GM18511 (cell line): ENCODE data around the gene DES.
"Not testable (repeated sequence)": the region's sequence is repeated elsewhere in the genome, so short reads cannot be mapped to it uniquely, and the experiment has no call there.

Source experiments
- ATAC-seq: cut with Tn5 transposase; IDR thresholded peaks from one replicate; pipeline ENCODE4 v1.9.1; 2021; ENCODE audit warnings: mild to moderate bottlenecking, moderate library complexity; ENCODE audit not compliant: unreplicated experiment

DES gene

DNA sequence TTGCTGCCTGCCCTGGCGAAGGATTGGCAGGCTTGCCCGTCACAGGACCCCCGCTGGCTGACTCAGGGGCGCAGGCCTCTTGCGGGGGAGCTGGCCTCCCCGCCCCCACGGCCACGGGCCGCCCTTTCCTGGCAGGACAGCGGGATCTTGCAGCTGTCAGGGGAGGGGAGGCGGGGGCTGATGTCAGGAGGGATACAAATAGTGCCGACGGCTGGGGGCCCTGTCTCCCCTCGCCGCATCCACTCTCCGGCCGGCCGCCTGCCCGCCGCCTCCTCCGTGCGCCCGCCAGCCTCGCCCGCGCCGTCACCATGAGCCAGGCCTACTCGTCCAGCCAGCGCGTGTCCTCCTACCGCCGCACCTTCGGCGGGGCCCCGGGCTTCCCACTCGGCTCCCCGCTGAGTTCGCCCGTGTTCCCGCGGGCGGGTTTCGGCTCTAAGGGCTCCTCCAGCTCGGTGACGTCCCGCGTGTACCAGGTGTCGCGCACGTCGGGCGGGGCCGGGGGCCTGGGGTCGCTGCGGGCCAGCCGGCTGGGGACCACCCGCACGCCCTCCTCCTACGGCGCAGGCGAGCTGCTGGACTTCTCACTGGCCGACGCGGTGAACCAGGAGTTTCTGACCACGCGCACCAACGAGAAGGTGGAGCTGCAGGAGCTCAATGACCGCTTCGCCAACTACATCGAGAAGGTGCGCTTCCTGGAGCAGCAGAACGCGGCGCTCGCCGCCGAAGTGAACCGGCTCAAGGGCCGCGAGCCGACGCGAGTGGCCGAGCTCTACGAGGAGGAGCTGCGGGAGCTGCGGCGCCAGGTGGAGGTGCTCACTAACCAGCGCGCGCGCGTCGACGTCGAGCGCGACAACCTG, at the start of gene DES:
Gene DES (plus strand): TSS at position 223 of the 857 bp plus-strand sequence. CDS start 86 bp downstream, at position 309.
- ATAC-seq = no peak

DNA sequence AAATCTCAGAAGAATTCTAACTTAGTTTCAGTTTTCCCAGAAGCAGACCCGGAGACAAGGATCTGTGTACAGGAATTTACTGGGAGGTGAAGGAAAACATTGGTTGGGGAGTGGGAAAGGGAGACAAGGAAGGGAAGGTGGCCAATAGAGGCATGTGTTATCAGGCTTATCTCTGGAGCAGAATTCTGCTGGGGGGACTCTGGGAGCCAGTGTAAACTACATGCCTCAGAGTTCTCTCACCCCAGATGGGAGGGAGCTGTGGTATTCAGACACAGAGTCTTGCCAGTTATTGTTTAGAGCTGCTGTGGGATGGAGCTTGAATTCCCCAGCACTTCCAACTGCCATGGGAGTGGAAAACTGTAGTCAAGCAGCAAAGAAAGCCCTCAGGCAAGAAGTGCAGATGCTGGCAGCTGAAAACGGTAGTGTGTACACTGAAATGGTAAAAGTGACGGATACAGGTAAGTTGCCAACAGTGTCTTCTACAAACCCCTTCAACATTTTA, 49.4 kb upstream of the DES start:
- no peak for ATAC-seq

DNA sequence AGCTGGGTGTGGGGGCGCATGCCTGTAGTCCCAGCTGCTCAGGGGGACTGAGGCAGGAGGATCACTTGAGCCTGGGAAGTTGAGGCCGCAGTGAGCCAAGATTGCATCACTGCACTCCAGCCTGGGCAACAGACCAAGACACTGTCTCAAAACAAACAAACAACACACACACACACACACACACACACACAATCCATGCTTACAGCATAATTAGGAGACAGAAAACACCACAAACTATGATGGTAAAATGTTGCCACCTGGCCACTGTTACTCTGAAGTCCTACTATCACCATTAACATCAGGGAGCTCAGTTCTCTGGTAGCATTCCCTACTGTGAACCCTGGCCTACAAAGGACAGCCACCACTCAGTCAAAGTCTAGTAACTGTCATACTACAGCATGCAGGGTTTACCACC, 48.7 kb upstream of the DES start:
- no peak for ATAC-seq

DNA sequence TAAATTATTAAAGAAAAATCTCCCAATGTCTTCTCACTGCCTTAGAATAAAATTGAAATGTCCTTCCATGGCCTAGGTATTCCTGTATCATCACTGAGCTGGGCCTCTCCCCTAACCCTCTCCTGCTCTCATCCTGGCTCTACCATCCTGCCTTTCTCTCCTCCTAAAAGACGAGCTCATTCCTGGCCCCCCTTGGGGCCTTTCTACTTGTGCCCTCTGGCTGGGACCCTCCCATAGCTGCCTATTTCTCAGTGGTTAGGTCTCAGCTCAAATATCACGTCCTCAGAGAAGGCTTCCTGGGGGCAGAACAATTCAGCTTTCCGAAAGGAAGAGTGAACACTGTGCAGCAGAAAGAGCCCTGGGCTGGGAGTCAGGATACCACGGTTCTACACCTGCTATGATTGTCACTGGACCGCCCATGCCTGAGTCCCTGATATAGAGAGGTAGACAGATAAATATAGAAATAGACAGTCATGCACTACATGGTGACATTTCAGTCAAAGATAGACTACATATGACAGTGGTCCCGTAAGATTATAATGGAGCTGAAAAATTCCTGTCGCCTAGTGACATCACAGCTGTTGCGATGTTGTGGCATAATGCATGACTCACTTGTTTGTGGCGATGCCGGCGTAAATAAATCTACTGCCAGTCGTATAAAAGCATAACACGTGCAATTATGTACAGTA, 39.9 kb upstream of the DES start:
- no peak for ATAC-seq

DNA sequence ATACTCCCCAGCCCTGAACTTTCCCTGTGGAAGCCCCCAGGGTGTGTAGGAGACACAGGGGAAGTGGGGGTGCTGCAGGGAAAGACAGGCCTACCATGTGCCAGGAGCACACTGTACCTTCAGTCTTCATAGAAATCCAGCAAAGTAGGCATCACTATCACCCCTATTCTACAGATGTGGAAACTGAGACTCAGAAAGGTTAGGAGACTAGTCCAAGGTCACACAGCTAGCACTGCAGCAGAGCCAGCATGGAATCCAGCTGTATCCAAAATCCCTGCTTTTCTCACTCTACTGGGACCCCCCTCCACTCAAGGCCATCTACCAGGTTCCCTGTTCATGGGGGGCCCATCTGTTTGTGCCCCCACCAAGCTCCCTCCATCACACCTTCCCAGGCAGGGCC, 37.3 kb upstream of the DES start:
- ATAC-seq = no peak

DNA sequence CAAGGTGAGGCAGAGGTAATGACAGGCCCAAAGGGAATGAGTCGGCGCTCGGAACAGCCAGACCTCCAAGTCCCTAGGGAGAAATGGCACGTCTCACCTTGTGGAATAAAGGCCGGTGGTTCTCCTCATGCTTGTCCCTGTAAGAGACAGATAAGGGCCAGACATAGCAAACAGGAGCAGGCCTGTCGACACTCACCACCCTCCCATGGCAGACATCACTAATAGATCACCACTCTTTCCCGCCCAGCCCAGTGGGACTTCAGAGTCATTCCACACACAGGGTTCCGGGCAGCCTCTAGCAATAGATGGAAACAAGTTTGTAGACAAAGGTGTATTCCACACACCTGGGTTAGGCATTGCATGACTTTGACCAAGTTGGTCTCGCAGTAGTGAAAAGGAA, 36.7 kb upstream of the DES start:
- no peak for ATAC-seq

DNA sequence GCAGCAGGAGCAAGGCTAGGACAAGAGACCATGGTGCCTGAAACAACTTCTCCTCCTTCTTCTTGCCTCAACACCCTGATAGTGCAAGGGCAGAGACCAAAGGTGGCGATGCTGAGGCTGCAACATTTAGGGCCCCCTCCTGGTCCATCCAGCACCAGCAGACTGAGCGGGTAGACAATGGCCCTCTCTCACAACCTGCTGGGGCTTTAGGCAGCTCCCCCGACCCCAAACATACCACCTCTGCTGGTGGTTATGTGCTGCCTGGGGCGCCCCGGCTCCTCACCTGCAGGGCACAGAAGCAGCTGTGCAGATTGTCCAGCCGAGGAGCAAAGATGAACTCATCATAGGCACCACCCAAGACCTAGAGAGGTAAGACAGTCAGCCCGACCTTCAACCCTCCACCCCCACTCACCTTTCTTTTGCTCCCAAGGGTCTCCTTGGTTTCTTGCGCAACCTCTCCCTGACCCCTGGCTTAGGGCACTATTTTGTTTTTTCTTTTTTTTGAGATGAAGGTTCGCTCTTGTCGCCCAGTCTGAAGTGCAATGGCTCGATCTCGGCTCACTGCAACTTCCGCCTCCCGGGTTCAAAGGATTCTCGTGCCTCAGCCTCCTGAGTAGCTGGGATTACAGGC, 34.0 kb upstream of the DES start:
- no peak for ATAC-seq

DNA sequence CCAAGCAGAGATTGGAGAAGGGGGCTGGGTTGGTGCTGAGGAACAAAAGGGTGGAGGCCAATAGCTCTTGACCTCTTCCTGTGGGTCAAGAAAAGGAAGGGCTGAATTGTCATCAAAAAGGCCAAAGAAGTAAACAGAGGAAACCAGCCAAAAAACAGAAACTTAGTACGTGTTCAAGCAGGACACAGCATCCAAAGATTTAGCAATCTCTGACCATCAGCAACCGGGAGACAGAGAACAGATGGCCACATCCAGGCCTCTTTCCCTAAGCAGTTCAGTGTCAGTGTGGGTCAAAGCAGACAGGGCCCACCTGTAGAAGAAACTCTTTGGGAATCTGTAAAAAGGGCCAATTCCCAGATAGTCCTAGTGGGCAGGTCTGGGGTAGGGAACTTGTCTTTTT, 33.3 kb upstream of the DES start:
- no peak for ATAC-seq

DNA sequence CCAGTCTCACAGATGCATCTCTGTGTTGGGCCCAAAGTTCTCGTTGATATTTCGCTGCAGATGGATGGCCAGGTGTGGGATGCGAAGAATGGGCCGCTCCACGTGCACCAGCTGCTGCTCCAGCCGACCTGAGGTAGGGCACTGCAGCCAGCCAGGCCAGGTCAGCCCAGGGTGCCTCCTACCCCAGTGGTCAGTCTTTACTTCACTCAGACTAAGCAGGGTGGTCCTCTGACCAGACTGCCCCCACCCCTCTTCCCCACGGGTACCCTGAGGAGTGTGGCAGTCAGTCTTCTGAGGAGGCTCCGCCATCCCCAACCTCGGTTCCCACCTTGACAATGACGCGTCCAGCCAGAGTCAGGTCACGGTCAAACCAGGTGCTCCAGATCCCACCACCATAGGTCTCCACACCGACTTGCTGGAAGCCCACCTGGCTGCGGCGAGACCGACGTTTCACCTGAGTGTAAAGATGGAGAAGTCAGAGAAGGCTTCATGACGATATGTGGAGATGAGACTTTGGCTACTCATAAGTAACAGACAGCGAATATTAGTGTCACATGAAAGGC, 32.1 kb upstream of the DES start:
- ATAC-seq = no peak

DNA sequence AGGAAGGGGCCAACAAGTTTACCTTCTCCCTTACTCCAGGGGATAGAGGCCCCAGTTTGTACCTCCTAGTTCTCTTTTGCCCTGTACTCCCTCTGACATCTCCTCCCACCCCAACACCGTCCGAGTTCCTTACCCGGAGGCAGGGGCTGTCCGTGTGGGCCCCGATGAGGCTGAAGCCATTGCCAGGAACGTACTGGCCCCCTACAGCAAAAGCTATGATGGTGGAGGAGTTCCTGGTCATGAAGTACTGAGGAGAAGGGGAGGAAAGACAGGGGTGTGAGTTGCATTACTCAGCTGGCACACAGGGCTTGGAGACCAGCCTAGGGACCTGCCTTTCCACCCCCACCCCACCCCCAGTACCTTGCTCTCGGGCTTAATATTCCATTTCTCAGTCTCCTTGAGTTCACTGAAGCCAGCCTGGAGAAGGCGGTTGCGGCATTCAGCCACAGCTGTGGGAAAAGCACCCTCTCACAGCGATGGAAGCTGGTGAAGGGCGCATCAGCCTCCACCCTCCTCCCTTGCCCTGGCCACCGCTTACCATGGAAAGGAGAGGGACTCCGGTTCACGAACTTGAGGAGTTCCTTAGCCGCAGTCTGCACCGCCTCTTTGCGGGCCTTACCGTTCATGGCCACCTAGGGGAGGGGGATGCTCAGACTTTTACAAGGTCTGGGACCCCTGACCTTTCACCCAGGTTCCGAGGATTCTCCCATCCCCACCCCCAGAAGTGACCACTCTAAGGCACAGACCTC, 31.5 kb upstream of the DES start:
- peak; percentile 0 for ATAC-seq

DNA sequence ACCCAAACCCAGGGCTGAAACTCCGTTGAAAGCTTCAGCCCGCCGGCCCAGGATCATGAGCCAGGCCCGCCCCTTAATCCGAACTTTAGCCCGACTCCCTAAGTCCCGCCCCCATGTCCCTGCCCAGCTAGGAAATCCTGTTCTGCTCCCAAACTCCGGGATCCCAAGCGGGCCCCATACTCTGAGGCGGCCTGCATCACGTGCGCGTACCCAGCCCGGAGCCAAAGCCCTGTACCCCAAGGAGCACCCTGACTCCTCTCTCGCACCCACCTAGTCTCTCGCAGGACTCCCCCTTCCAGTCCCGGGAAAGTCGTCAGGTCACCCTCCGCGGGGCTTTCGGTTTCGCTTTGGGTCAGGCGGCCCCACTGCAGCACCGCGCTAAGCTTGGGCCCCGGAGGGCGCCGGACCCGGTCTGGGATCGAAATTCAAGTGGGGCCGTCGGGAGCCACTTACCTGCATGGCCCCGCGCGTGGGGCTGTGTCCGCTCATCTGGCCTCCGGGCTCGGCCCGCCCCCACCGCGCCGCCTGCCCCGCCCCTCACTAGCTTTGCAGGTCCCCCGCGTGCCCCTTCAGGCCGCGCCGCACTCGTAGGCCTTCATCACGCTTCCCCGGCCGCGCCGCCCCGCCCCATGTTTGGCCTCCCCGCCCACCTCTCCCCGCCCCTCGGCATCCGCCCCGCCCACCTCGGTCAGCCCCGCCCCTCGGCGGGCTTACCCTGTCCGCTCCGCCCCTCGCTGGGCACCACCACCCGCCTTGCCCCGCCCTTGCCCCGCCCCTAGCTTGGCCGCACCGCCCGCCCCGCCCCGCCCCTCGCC, 30.7 kb upstream of the DES start, which contains the start of gene DNPEP:
Gene DNPEP (minus strand): TSS at position 607 of the 815 bp plus-strand sequence. CDS start 118 bp downstream, at position 489.
- ATAC-seq = peak; percentile 76

DNA sequence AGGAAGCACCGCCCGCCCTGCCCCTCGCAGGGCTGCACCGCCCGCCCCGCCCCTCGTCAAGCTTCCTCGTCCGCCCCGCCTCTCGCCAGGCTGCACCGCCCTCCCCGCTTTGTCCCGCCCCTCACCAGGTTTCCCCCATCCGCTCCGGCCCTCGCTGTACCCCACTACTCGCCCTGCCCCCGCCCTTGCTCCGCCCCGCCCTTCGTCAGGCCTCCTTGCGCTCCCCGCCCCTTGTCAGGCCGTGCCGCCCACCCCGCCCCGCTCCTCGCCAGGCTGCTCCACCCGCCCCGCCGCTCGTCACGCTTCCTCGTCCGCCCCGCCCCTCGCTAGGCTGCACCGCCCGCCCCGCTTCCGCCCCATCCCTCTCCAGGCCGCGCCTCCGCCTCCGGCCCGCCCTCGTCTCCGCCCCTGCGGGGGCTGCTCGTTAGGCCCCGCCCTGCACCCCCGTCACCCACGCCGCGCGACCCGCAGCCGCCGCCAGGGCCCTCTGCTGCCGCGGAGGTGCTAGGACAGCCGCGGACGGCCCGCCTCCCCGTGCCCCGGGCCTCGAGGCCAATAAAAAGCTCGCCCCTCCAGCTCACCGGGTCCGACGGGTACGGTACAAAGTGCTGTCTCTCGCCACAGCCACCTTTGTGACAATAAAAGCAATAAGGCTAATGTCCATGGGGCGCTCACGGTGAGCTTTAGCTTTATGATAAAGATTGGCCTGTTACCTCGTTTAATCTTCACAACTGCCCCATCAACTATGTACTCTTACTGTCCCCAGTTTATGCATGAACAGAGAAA, 29.9 kb upstream of the DES start:
- ATAC-seq = peak; percentile 81

DNA sequence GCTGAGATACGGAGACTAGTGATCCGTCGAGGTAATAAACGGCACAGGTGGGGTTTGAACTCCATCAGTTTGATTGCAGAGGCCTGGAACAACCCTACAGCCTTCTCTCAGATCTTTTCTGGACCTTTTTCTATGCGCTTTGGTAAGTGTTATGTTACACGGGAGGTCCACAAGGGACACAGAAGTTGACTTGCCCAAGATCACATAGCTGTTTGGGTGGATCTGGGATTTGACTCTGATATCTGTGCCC, 29.3 kb upstream of the DES start:
- no peak for ATAC-seq

DNA sequence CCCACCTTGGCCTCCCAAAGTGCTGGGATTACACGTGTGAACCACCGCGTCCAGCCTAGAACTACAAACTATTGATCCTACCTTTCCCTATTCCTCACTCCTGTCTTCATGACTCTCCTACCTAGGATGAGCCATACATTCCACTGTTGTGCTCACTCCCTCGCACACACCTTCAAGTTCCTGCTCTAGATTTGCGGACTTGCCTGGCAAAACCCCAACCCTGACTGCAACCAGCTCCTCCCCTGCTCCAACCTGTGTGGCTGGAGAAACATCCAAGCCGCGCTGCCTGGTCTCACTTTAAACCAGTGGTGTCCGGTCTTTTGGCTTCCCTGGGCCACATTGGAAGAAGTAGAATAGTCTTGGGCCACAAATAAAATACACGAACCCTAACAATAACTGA, 25.4 kb upstream of the DES start:
- no peak for ATAC-seq

DNA sequence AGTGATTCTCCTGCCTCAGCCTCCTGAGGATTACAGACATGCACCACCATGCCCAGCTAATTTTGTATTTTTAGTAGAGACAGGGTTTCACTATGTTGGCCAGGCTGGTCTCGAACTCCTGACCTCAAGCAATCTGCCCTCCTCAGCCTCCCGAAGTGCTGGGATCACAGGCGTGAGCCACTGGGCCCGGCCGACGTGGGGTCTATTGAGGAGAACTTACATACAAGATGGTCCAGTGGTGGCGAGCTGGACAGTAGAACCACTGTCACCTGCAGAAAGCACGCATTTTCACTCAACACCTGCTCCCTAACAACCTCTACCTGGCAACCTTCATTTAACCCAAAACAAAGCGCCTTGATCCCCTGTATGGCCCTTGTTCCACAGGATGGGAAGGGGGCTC, 23.1 kb upstream of the DES start:
- not testable (repeated sequence) for ATAC-seq

DNA sequence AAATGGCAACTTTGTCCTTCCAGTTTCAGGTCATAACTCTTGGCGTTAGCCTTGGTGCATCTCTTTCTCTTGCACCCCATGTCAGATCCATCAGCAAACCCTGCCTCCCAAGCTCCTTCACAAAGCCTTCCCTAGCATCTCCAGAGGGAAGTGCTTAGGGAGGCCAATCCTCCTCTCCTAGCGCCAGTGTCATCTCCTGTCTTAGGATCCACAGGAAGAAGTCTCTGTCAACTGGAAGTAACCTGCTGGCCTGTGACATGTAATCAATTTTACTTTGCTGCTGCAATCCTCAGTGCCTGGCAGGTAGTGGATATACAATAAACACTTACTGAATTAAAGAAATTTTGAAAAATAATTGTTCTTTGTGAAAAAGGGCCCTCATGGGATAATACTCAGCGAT, 22.6 kb upstream of the DES start:
- no peak for ATAC-seq

DNA sequence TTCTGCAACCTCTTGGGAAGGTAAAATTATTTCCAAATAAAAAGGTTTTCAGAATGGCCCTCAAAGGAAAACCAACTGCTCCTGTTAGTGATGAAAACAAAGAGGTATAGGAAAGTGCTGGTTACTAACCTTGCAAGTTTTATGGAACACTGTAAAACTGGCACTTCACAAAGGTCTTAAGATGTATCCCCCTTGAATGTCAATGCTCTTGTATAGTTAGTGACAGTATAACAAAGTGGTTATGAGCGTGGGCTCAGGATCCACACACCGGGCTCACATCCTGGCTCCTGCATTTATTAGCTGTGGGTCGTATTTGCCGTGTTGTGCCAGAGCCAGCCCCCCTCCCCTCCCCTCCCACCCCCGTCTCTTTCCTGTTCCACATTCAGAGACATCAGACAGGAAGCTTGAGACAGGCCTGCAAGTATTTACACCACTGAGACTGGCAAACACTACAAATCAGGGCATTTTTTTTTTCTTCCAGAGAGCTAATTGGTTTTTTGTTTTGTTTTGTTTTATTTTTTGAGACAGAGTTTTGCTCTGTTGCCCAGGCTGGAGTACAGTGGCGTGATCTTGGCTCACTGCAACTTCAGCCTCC, 21.2 kb upstream of the DES start:
- no peak for ATAC-seq

DNA sequence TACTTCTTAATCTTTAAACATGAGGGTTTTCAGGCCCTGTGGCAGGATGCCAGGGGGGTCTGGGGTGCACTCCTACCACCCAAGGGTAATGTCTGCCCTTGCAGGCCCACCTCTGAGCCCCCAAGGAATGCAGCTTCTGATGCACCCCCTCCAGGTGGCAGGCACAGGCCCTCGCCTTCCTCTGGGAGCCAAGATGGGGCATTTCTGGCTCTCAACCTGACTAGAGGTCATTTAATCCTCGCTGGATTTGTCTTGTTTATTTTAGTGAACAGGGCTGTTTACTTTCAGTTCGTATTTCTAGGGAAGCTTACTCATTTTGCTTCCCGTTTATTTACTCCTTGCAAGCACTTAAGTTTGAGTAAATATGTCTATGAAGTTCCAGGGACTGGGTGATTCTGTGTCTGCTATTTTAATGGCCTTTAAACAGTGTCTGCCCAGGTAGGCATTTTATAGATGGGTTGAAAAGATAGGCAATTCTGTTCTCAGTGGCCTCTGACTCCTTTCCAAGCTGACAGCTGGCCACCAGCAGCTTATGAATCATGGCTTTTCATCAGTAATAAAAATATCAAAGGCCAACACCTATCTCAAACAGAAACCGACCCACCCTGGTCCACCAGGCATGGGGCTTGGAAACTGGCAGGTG, 19.3 kb upstream of the DES start:
- ATAC-seq = no peak
